ENCODE data around the gene MTMR3. TPM values are rescaled to one million over a fixed set of nuclear protein-coding genes. Genes with fewer than 3 reads are reported as not detected.

Gene MTMR3
- total RNA-seq, 1 donor: 26.9 TPM

DNA sequence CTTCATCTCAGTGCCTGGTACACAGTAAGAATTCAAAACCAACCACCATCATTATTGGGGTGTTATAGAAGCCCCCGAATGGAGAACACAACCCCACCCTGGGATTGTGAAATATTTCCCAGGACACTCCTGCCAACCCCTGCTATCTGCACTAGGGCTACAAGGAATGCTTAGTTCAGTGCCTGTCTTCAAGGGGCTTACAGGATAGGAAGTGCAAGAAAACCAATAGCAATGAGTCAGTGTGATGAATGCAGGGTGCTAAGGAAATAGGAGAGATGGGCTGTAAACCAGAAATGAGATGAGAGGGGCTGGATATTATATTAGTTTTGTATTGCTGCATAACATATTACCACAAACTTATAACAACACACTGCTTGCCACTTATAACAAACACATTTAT, 43.9 kb upstream of the MTMR3 start:
- TF ChIP-seq, protein P1, sequence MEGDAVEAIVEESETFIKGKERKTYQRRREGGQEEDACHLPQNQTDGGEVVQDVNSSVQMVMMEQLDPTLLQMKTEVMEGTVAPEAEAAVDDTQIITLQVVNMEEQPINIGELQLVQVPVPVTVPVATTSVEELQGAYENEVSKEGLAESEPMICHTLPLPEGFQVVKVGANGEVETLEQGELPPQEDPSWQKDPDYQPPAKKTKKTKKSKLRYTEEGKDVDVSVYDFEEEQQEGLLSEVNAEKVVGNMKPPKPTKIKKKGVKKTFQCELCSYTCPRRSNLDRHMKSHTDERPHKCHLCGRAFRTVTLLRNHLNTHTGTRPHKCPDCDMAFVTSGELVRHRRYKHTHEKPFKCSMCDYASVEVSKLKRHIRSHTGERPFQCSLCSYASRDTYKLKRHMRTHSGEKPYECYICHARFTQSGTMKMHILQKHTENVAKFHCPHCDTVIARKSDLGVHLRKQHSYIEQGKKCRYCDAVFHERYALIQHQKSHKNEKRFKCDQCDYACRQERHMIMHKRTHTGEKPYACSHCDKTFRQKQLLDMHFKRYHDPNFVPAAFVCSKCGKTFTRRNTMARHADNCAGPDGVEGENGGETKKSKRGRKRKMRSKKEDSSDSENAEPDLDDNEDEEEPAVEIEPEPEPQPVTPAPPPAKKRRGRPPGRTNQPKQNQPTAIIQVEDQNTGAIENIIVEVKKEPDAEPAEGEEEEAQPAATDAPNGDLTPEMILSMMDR (IDR thresholded peaks at IDR 0.05; ENCODE audit: insufficient read depth, low read length): no peak
- no peak overlapping the region for H3K4me3 ChIP-seq (ENCODE audit: low read depth, low read length)
- no peak for DNase-seq (ENCODE audit: low read depth)

DNA sequence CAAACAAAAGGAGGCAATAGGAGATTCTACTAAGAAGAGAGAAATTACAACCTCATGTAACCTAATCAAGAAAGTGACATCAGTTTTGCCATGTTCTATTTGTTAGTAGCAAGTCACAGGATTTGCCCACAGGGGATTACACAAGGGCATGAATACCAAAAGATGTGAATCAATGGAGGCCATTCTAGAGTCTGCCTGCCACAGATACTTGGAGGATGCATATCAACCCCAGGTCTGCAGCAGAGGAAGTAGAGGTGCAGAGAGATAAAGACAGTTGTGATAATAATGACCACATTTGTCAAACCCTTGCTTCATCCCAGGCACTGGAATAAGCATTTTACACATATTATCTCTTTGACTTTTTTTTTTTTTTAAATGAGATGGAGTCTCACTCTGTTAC, 42.5 kb upstream of the MTMR3 start:
- TF ChIP-seq, protein P1 (IDR thresholded peaks at IDR 0.05; ENCODE audit: insufficient read depth, low read length): no peak
- no peak for DNase-seq (ENCODE audit: low read depth)
- H3K4me3 ChIP-seq (ENCODE audit: low read depth, low read length): no peak overlapping the region

DNA sequence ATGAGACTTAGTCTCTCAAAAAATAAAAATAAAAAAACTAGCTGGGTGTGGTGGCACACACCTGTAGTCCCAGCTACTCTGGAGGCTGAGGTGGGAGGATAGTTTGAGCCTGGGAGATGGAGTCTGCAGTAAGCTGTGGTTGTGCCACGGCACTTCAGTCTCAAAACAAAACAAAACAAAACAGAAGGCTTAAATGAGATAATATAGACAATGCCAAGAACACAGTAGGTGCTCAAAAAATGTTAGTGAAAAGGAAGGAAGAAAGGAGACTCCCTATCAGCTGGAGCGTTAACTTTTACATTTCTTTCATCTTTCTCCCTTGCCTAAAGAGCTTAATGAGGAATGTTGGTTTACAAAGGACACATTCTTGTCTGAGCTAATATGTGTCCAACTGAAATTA, 40.8 kb upstream of the MTMR3 start:
- DNase-seq (ENCODE audit: low read depth): no peak
- no peak overlapping the region for H3K4me3 ChIP-seq (ENCODE audit: low read depth, low read length)
- TF ChIP-seq, protein P1 (IDR thresholded peaks at IDR 0.05; ENCODE audit: insufficient read depth, low read length): no peak

DNA sequence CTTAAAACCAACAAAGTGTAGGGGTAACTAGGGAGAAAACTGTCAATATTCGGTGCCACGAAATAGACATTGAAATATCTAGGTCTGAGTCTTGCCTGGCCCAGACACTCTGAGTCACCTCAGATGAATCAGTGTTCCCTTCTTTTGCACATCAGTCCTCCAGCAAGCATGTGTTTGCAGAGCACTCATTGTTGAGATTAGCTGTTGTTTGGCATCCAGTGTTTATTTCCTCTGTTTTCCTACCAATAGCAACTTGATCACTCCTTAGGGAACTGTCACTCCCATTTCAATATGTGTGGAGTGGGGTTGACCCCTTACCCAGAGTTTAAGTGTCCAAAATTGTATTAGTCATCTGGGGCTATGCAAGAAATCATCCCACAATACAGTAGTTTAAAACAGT, 40.2 kb upstream of the MTMR3 start:
- peak; percentile 77 for DNase-seq (ENCODE audit: low read depth)
- TF ChIP-seq, protein P1 (IDR thresholded peaks at IDR 0.05; ENCODE audit: insufficient read depth, low read length): no peak
- no peak overlapping the region for H3K4me3 ChIP-seq (ENCODE audit: low read depth, low read length)

DNA sequence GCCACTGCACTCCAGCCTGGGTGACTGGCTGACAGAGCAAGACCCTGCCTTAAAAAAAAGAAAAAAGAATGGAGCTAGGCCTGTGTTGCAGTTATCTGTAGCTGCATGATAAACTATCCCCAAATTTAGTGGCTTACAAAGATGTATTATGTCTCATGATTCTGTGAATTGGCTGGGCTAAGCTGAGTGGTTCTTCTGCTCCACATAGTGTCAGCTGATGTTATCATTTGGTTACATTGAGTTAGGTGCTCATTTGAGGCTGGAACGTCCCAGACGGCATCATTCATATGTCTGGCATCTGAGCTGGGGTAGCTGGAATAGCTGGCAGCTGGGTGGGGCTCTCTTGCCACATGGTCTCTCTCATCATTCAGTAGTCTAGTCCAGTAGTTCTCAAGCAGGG, 36.7 kb upstream of the MTMR3 start:
- DNase-seq (ENCODE audit: low read depth): no peak
- H3K4me3 ChIP-seq (ENCODE audit: low read depth, low read length): no peak overlapping the region
- TF ChIP-seq, protein P1 (IDR thresholded peaks at IDR 0.05; ENCODE audit: insufficient read depth, low read length): no peak

DNA sequence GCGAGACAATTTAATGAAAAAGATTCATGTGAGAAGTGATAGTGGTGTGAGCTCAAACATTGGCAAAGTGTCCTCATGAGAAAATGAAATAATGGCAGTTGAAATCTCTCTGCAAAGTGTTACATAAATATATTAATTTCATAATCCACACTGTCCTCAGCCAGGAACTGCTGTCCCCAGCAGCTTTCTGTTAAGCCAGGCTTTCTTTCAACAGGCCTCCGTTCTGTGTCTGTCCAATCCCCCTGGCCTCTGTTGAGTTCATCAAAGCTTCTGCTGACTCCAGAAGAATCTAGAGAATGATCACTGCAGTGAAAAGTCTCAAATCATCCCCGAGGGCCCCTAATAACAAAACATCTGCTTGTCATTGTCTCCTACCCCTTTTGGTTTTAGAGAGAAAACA, 34.9 kb upstream of the MTMR3 start:
- TF ChIP-seq, protein P1 (IDR thresholded peaks at IDR 0.05; ENCODE audit: insufficient read depth, low read length): no peak
- no peak for DNase-seq (ENCODE audit: low read depth)
- H3K4me3 ChIP-seq (ENCODE audit: low read depth, low read length): no peak overlapping the region

DNA sequence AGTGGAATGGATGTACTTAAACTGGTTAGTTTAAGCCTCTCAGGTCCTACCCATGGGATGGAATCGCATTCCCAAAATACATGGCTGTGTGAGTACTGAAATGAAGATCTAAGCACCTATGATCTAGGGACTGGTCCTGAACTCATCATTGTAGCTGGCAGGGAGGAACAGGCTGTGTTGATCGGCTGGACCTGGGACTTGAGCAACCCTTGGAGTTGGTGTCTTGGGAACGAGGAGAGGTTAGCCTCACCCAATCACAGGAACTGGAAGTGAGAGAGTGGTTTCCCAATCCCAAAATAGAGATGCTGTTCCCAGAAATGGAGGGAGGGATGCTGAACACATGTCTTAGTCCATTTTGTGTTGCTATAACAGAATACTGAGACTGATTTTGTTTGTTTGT, 28.5 kb upstream of the MTMR3 start:
- no peak overlapping the region for H3K4me3 ChIP-seq (ENCODE audit: low read depth, low read length)
- DNase-seq (ENCODE audit: low read depth): no peak
- TF ChIP-seq, protein P1 (IDR thresholded peaks at IDR 0.05; ENCODE audit: insufficient read depth, low read length): no peak
